HG02798 (cell line): ENCODE data around the gene SPECC1L.

ENCODE experiments used
- ATAC-seq: cut with Tn5 transposase; IDR thresholded peaks from one replicate; pipeline ENCODE4 v1.9.1; 2021; ENCODE audit warnings: mild to moderate bottlenecking; ENCODE audit not compliant: unreplicated experiment, poor library complexity

SPECC1L gene

GRCh38 chr22:24353121-24353520 is 82.5 kb downstream of the SPECC1L start:
- no peak for ATAC-seq

GRCh38 chr22:24355574-24355973 is 84.9 kb downstream of the SPECC1L start:
- ATAC-seq: no peak

DNA sequence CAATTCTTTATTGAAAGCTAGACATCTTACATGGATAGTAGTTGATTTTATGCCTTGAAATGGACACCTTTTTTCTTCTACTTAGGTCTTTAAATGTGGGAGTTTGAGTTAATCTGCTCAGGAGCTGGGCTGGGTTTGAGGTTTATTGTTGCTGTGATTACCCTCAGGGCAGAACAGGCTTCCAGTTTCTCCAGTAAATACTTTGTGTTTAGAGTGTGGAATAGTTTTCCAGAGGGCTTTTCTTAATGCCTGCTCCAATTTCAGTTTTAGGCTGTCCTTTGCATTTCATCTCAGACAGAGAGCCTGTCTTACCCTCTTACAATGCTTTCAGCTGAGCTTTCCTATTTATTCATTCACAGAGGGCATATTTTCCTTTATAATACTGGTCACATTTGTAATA is 86.9 kb downstream of the SPECC1L start:
- ATAC-seq: no peak

- ATAC-seq: no peak
Observed at GRCh38 chr22:24358105-24358836, 87.6 kb downstream of the SPECC1L start.

- ATAC-seq: no peak
Observed at GRCh38 chr22:24359452-24360120, 89.0 kb downstream of the SPECC1L start.

DNA sequence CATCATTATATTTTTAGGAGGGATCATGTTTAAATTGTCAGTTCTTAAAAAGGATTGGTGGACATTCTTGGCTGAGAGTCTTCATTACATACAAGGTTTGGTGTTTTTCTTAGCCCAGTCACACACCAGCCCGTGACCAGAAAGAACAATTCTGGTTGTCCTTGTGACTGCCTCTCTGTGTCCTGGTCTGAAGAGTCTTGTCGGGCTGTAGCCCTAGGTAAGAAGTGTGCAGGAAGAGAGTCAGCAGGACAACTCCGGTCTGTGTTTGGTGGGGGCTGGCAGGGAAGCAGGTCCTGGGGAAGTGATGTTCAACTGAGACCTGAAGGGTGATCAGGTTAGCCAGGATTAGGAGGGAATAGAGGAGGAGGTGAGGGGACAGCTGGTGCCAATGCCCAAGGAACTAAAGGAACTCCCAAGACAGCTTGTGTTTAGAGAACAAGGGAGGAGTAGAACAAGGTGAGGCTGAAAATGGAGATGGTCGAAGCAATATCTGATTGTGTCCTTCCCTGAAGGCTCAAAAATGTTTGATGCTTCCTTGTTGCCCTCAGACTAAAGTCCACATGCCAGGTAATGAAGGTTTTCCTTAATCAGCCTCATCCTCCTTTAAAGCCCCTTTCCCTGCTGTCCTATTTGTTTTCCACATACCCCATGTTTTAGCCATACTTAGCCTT is 91.5 kb downstream of the SPECC1L start:
- ATAC-seq: no peak

- ATAC-seq: no peak
Observed at GRCh38 chr22:24363243-24363642, 92.6 kb downstream of the SPECC1L start.

DNA sequence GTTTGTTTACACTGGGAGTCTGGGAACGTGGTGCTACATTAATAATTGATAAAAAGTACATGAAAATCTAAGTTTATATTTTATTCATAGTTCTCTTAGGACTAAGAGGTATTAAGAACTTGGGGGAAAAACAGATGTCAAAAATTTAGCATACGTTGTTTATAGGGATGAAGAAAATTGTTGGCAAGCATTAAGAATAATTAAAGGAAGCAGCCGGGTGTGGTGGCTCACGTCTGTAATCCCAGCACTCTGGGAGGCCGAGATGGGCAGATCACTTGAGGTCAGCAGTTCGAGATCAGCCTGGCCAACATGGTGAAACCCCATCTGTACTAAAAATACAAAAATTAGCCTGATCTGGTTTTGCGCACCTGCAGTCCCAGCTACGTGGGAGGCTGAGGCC is 96.1 kb downstream of the SPECC1L start:
- no peak for ATAC-seq

GRCh38 chr22:24367841-24368240 is 97.2 kb downstream of the SPECC1L start:
- no peak for ATAC-seq

DNA sequence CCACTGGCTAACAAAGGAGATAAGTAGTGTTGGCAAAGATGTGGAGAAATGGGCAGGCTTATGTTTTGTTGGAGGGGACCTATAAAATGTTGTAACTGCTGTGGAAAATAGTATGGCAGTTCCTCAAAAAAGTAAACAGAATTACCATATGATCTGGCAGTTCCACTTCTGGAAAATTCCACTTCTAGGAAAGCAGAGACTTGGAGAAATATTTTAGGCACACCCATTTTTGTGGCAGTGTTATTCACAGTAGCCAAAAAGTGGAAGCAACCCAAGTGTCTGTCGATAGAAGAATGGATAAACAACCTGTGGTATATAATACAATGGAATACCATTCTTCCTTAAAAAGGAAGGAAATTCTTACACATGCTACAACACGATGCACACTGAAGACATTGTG is 99.8 kb downstream of the SPECC1L start:
- ATAC-seq: no peak

DNA sequence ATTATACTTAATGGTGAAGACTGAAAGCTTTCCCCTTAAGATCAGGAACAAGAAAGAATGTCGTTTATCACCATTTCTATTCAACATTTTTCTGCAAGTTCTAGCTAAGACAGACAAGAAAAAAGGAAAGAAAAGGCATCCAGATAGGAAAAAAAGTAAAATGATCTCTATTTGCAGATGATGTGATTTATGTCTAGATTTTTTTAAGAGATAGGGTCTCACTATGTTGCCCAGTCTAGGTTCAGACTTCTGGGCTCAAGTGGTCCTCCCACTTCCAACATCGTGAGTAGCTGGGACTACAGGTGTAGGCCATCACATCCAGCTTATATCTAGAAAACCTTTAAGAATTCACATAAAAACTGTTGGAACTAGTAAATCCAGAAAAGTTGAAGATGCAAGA is 105.4 kb downstream of the SPECC1L start:
- no peak for ATAC-seq

DNA sequence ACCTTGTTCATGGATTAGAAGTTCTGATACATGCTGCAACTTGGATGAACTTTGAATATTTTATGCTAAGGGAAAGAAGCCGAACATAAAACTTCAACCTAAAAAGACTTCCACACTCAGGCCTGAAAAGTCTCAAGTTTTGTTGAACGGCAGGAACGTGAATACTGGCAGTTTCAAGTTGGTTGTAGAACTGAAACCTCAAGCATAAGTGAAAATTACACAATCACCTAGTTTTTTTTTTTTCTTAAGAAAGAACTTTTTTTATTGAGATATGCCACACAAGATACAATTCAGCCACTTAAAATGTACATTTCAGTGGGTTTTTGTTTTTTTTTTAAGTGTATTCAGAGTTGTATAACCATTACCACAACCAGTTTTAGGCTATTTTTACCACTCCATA is 106.0 kb downstream of the SPECC1L start:
- ATAC-seq: no peak

DNA sequence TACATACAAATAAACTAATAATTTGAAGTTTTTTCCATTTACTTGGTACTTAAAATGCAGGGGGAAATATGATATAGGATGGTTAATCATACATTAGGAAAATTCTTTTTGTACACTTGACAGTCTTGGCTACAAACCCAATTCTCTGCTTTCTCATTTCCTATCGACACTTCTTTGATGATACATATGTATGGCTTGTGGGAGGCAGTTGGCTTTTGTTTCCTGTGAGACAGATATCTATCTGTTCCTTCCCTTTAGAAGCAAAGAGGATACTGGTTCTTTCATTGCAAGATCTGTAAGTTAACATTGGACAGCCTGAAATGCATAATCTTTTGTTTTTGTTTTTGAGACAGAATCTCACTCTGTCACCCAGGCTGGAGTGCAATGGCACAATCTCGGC is 108.9 kb downstream of the SPECC1L start:
- ATAC-seq: no peak

DNA sequence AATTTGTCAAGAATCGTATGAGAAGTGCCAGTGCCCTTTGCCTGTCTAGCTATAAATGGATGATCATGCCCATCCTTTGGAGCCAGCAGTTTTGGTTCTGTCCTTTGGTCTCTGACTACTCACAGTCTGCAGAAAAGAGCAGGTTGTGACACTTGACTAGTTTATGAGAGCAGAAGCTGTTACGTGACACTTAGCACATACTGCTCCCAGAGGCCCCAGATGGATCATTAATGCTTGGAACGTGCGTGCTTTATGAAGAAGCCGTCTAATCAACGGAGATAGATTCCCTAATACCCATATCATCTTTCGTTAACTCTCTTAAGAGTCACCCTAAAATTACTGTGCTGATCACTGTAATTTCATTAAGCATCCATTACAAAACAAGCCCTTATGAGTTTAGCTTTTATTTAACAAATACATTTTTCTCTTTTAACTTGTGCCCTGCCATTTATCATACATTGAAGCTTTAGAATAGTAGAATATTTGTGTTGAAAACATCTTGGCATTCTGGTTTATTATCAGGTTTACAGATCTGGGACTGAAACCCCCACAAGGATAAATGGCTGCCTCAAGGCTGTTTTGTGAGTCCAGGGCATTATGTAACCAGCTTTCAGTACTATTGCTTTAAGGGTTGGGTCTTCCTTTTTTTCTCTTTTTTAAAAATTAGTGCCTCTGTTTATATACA is 109.7 kb downstream of the SPECC1L start:
- no peak for ATAC-seq

DNA sequence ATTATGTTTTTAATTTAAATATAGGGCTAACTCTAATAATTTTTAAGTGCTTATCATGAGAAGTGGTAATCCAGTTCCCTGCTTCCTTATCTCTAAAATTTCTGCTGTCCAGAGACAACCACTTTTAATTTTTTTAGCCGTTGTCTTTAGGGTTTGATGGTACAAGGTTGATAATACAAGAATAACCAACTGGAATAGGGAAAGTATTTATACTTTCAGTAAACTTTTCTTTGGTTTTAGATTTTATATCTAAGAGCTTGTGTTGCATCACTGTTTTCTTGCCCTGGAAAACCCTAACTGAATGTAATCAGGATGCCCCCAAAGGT is 110.2 kb downstream of the SPECC1L start:
- no peak for ATAC-seq

- no peak for ATAC-seq
Observed at GRCh38 chr22:24383061-24383460, 112.4 kb downstream of the SPECC1L start.

DNA sequence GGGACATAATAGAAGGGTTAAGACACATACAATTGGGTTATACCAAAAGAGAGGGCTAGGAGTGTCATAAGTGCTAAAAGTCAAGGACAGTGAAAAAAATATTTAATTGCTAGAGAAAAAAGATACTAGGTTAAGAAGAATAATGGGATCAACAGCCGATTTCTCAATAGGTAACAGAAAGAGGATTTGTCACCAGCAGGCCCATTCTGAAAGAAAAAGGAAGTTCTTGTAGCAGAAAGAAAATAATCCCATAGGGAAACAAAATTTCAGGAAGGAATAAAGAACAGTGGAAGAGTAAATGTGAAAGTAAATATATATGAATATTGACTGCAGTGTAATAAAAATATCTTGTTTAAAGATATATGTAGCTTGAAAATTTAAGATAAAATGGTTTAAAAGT is 113.5 kb downstream of the SPECC1L start:
- ATAC-seq: no peak

DNA sequence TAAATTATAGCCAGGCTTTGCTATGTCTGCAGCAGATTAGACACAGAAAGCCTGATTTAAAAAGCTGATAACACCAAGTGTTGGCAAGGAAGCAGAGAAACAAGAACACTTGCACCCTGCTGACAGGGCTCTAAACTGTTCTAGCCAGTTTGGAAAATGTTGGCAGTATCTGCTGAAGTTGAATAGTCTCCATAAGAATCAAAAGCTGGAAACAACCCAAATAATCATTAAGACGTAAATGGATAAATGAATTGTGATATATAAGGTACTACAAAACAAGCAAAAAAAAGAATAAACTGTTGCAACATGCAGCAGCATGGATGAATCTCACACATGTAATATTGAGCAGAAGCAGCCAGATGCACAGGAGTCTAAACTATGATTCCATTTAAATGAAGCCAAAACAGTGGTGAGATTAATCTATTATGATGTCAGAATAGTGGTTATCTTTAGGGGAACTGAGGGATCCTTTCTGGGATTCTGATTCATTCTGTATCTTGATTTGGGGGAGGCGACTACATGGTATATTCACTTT is 116.4 kb downstream of the SPECC1L start:
- ATAC-seq: no peak

- ATAC-seq: no peak
Observed at GRCh38 chr22:24389680-24390079, 119.0 kb downstream of the SPECC1L start.

DNA sequence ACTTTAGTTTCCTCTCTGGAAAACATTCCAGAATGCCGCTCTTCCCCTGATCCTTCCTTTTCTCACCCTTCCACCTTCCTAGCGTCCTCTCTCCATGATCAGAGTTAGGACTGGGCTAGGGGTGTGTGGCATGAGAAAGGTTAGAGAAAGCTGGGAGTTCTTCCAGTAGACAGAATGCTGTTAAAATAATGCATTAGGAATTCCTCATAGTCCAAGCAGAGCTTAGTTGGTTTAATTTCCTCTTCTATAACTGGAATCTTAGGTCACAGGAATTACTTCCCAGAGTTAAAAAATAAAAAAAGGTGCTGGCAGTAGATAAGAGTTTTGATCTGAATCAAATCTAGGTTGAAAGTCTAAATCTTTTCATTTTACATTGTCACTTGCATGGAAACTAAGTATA is 119.5 kb downstream of the SPECC1L start:
- ATAC-seq: no peak

DNA sequence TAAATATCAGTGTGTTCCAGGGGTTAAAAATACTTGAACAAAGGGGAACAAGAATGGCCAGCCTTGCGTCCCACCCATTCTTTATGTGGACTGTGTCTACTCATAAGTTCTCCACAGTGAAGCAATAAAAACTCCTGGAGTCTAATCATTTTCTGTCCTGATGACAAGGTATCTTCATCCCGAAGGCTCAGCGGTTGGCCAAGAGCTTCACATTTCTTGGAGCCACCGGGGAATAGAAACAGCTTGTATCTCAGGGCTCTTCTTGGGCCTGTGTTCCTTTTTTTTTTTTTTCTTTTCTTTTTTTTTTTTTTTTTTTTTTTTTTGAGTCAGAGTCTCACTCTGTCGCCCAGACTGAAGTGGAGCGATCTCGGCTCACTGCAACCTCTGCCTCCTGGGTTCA is 119.9 kb downstream of the SPECC1L start:
- no peak for ATAC-seq
